Measurements from ENCODE around the gene PAMR1.

PAMR1 gene

DNA sequence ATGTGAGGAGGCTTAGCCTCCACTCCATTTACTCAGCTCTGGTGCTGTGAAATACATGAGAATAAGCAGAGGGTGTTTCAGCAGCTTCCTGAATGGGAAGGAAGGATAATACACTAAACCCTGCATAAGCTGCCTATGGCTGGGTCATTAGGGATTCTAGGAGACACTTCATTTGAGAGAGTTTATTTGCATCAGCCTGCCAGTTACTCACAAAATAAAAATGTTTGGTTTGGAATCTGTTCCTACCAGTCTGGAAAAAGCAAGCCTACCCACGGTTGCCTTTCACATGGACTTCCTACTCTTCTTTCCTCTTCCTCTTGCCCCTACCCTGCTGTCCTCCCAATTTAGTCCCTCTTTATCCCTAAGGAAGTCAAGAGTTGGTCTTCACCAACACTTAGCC lies 126.5 kb downstream of the PAMR1 start:
- H3K36me3 ChIP-seq: peaks cover 13% of the 10 kb centered on the region
- DNase-seq: no peak
- no peak overlapping the region; the same call in 1 of the 2 replicates for H3K27ac ChIP-seq
- no peak overlapping the region for H3K4me3 ChIP-seq (ENCODE audit: low read depth, low read length)
- no peaks in the 10 kb centered on the region for H3K27me3 ChIP-seq (ENCODE audit: insufficient read depth, low read depth, severe bottlenecking)
- no peaks in the 10 kb centered on the region for H3K9me3 ChIP-seq (ENCODE audit: severe bottlenecking)
- TF ChIP-seq, protein P1, sequence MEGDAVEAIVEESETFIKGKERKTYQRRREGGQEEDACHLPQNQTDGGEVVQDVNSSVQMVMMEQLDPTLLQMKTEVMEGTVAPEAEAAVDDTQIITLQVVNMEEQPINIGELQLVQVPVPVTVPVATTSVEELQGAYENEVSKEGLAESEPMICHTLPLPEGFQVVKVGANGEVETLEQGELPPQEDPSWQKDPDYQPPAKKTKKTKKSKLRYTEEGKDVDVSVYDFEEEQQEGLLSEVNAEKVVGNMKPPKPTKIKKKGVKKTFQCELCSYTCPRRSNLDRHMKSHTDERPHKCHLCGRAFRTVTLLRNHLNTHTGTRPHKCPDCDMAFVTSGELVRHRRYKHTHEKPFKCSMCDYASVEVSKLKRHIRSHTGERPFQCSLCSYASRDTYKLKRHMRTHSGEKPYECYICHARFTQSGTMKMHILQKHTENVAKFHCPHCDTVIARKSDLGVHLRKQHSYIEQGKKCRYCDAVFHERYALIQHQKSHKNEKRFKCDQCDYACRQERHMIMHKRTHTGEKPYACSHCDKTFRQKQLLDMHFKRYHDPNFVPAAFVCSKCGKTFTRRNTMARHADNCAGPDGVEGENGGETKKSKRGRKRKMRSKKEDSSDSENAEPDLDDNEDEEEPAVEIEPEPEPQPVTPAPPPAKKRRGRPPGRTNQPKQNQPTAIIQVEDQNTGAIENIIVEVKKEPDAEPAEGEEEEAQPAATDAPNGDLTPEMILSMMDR (IDR thresholded peaks at IDR 0.05; ENCODE audit: low read depth, low read length): no peak

DNA sequence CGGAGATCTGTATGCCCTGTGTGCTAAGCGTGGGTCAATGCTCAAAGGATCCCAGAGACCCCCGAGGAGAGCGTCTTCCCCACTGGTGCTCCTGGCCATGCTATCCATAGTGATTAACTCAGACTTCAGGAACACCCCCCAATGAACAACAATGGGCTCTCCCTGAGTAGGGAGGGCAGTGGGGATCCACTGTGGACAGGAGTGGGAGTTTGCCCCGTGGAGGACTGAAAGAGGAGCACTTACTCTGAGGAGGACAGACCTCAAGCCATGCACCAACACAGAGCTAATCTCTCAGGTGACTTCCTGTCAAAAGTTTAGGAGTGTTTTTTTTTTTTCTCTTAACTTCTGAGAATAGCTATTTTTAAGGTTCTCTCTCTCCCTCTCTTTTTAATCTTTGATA lies 130.5 kb downstream of the PAMR1 start:
- peaks cover 15% of the 10 kb centered on the region for H3K36me3 ChIP-seq
- H3K9me3 ChIP-seq (ENCODE audit: severe bottlenecking): no peaks in the 10 kb centered on the region
- no peak overlapping the region for H3K4me3 ChIP-seq (ENCODE audit: low read depth, low read length)
- TF ChIP-seq, protein P1 (IDR thresholded peaks at IDR 0.05; ENCODE audit: low read depth, low read length): no peak
- no peak for DNase-seq
- H3K27ac ChIP-seq: no peak overlapping the region
- no peaks in the 10 kb centered on the region for H3K27me3 ChIP-seq (ENCODE audit: insufficient read depth, low read depth, severe bottlenecking)

DNA sequence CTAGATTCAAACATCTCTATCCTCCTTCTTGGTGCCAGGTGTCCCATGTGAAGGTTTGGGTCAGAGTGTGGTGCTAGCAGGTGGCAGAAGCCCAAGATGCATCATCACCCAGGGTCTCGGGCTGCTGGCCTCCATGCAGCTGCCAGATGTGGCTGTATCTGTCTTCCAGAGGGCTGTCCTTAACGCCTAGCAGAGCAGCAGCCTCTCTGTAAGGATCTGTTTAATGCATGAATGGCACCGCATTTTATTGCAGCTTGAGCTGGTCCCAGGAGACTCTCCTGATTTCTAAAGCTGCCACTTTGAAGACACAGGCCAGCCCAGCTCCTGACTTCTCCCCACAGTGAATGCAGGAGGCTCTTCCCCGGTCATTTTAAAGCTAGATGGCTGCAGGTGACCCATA lies 132.3 kb downstream of the PAMR1 start:
- TF ChIP-seq, protein P1 (IDR thresholded peaks at IDR 0.05; ENCODE audit: low read depth, low read length): no peak

DNA sequence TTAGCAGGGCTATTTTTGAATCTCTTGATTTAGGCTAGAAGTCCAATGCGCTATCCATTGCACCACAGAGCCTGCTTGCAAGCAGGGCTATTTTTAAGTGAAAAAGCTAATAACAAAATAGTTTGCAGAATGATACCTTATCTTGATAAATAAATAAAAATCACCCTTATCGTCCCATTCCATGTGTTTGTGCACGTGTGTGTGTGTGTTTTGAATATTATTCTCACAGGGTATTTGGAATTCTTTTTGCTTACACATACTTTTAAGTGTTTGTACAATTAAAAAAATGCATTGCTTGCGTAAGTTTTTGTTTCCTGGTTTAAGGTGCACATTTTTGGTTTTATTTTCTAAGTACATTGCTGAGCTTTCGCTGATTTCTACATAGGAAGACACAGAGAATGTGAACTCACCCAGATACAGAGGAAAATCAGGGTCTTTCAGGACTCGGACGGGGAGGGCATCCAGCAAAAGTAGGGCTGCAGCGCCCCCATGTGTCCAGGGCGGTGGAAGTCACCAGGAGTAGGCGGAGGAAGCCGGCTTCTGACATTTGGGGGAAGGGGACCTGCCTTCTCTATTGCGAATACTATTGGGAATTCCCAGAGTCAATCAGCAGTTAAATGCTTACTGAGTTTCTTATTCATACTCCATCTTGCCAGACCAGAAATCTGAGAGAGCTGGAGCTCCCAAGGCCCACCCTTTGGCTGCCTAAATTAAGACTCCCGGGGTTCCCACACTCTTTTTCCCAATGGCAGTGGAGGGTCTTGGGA lies 133.3 kb downstream of the PAMR1 start:
- Histone ChIP-seq H3K27ac (no peak overlapping the region), H3K9me3 (ENCODE audit: severe bottlenecking) (no peaks in the 10 kb centered on the region), H3K27me3 (ENCODE audit: insufficient read depth, low read depth, severe bottlenecking) (no peaks in the 10 kb centered on the region), H3K4me3 (ENCODE audit: low read depth, low read length) (no peak overlapping the region), H3K36me3 (peaks cover 3% of the 10 kb centered on the region; the same call in 1 of the 2 replicates)
- TF ChIP-seq, protein P1 (IDR thresholded peaks at IDR 0.05; ENCODE audit: low read depth, low read length): peak; percentile 79
- peak; percentile 82 for DNase-seq

More for the DNA sequence above, 132.3 kb downstream of the PAMR1 start:
- Histone ChIP-seq H3K4me3 (ENCODE audit: low read depth, low read length) (no peak overlapping the region), H3K9me3 (ENCODE audit: severe bottlenecking) (no peaks in the 10 kb centered on the region), H3K27me3 (ENCODE audit: insufficient read depth, low read depth, severe bottlenecking) (no peaks in the 10 kb centered on the region), H3K27ac (no peak overlapping the region), H3K36me3 (peaks cover 9% of the 10 kb centered on the region)
- DNase-seq: no peak

DNA sequence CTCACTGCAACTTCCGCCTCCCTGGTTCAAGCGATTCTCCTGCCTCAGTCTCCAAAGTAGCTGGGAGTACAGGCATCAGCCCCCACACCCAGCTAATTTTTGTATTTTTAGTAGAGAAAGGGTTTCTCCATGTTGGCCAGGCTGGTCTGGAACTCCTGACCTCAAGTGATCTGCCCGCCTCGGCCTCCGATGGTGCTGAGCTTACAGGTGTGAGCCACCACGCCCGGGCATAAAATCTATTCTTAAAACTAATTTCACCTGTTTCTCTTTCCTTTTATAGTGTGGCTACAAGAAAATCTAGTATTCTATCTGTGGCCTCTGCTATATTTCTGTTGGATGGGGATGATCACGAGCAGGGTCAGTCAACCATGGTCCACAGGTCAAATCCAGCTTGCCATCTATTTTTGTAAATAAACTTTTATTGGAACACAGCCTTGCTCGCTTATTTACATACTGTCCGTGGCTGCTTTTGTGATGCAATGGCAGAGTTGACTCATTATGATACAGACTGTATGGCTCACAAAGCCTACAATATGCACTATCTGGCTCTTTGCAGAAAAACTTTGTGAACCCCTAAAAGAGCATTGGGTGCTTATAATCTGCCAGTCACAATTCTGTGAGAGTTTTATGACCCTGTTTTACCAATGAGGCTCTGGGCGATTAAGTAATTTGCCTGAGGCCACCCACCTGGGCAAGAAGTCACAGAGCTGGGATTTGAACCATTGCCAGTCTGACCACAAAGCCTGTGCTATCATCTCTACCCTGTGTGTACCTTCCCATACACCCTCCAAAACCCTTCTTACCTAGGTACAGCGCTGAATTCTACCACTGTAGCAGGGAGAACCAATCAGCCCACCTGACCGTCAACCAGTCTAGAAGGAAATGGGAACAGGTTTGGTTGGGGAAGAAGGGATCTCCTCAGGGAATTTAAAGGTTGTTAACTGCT lies 134.4 kb downstream of the PAMR1 start:
- TF ChIP-seq, protein P1 (IDR thresholded peaks at IDR 0.05; ENCODE audit: low read depth, low read length): no peak
- no peak for DNase-seq
- no peak overlapping the region for H3K27ac ChIP-seq
- no peaks in the 10 kb centered on the region for H3K27me3 ChIP-seq (ENCODE audit: insufficient read depth, low read depth, severe bottlenecking)
- peaks cover 3% of the 10 kb centered on the region; the same call in 1 of the 2 replicates for H3K36me3 ChIP-seq
- H3K4me3 ChIP-seq (ENCODE audit: low read depth, low read length): no peak overlapping the region
- no peaks in the 10 kb centered on the region for H3K9me3 ChIP-seq (ENCODE audit: severe bottlenecking)
